HG03575 (cell line): ENCODE data around the gene OR10G3.

ENCODE experiments used
- ATAC-seq: cut with Tn5 transposase; IDR thresholded peaks from one replicate; pipeline ENCODE4 v1.9.1; 2021; ENCODE audit not compliant: unreplicated experiment, insufficient number of reproducible peaks, low FRiP score; ENCODE audit errors: extremely low read depth

The OR10G3 gene

DNA sequence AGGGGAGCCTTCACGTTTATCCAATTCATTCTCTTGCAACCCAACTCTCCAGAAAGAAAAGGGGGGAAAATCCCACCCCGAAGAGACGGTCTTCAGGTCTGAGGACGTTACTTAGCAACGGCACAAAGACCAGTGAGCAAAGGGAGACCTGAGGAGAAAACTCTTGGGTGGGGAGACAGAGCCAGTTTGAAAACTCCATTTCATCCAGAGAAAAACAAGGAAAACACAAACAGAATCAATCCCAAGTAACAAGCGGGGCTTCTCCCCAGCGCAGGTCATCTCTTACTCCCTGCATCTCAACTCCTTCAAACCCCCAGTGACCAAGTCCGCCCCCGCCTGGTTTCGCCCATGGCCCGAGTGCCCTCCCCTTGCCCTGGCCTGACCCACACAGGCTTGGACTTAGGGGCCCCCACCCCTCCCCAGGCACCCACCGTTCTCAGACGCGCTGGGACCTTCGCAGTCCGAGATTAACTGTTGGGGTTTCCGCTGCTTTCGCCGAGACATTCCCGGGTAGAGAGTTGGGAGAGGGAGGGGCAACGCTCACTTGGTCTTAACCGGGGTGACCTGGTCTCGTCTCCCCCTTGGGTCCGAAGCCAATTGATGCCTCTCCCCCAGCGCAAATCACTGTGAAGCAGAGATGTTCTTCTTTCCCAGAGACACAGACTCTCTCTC lies 43.3 kb downstream of the OR10G3 start:
- ATAC-seq, result no peak

DNA sequence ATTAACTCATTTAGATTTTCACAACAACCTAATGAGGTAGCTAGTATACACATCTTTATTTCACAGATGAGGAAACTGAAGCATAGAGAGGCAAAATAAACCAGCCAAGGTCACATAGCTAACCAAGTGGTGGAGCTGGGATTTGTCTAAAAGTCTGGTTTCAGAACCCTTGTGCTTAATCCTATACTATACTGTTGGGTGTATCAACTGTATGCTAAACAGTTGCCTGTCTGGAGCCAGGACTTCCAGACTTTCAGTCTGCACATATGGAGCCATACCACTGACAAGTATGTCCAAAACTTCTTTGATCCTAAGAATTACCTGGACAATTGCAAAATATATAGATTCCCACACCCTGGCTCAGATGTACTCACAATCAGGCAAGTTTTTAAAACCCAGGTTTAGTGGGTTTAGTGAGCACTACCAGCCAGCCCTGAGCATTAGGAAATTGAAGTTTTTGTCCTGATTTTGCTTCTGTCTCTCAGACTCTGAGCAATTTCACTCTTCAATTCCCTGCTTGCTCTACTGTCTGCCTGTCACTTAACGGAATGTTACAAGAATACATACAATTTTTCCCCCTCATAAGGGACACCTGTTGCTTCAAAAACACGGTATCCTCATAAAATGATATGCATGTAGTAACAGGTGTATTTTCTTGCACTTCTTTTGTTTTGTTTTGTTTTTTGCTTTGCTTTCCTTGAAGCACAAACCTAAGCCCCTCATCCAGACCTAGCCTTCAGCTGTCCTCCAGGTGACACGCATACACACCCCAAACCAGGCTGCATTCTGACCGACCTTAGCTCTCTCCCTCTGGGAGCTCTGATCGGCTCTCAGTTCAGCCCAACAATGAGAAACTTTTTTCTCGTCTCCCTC lies 44.1 kb downstream of the OR10G3 start:
- no peak for ATAC-seq

- ATAC-seq, result no peak
These were observed 45.3 kb downstream of the OR10G3 start for GRCh38 chr14:21534576-21534975.

DNA sequence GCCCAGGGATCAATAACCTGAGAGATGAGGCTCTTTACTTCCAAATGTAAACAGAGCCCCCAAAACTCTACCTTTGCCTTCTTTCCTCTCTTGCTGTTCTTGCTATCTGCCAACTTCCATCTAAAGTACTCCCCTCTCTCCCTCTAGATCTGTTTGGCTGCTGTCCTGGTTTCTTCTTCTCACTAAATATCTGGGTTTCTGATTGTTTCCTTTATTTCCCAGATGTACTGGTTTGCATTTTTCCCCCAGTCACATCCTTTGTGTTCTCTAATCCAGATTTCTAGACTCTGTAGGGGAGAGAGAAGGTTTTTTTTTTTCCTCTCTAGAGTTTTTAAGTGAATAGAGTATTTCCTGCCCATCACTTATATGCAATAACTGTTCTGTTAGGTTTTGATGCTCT lies 46.6 kb downstream of the OR10G3 start:
- ATAC-seq, result no peak

GRCh38 chr14:21529515-21529914 lies 50.4 kb downstream of the OR10G3 start:
- ATAC-seq, result no peak

DNA sequence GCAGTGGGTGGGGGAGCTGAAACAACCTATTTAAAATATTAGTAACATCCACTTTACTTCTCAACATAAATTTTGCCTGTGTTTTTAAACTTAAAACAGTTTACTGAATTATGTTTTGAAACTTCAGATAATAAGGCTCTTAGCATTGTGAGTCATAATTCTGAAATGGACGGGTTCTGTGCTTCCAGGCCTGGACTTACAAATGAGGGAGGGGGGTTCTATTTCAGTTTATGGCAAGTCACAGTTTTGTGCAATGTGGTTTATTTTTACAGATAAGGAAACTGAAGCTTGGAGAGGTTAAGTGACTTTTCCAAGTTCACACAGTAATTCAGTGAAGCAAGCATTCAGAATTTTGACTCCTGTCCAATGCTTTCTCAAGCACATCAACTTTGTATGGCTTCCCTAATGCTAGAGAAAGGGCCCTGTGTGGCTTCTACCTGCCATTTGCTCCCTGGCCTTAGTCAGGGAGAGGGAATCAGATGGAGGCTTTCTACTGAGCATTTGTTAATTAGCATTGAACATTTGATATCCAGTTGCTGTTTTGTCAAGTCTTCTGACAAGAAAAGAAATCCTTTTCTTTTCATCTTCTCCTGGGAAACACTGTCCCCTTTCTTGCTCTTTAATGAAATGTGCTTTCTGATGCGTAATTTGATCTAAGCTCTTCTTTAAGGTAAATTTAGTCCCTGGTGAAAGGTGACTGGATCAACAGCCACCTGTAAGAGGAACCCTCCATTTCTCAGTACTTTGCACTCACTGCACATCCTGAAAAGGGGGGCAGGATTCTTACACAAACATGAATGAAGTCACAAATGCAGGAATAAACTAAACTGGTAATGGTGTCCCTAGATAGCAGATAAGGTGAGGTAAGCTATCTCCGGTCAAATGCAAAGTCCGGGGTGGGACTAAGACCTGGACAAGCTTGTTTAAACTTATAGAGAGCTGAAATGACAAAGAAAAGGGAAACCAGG lies 51.2 kb downstream of the OR10G3 start:
- ATAC-seq, result no peak

DNA sequence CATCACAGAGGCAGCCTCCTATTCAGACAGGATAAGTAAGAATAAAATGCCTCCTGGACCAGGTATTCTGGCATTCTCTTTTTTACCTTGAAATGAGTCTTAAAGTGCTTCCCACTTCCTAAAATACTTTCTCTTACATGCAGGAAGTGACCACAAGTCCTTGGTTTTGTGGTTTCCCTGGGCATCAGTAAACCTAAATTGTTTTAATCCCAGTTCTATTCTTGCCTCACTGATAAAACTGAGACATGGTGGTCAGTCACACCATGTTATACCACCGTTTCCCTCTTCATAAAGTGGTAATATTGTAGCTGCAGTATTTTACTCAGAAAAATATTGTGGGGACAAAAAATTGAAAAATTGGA lies 52.6 kb downstream of the OR10G3 start:
- no peak for ATAC-seq

- no peak for ATAC-seq
These were observed 53.1 kb downstream of the OR10G3 start for GRCh38 chr14:21526672-21527317.

GRCh38 chr14:21525962-21526671 lies 53.8 kb downstream of the OR10G3 start, which contains the start of gene SALL2:
Gene SALL2, minus strand, starts transcription at chr14:21526346. Its CDS starts 219 bp downstream, at chr14:21526127.
- no peak for ATAC-seq

GRCh38 chr14:21525571-21525961 lies 54.3 kb downstream of the OR10G3 start:
- ATAC-seq, result no peak

GRCh38 chr14:21524575-21525490 lies 55.0 kb downstream of the OR10G3 start:
- no peak for ATAC-seq

- ATAC-seq, result no peak
These were observed 56.7 kb downstream of the OR10G3 start for GRCh38 chr14:21523203-21523602.

DNA sequence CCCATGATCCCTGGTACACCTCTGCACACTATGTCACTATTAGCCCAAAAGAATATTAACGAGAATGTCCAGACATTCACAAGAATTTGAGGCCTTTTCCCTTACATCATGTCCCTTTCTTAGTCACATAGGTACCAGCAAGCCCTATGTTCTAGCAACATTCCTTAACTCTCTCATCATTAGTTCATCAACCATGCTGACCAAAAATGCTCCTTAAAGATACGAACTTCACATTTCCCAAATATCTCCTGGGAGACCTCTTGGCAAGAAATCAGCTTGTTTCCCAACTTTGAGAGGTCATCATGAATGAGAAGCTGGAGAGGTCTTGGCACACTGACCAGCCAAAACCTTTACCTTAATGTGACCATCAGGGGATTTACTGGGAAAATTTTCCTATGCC lies 58.4 kb downstream of the OR10G3 start:
- ATAC-seq, result no peak

- no peak for ATAC-seq
These were observed 59.1 kb downstream of the OR10G3 start for GRCh38 chr14:21520767-21521166.

DNA sequence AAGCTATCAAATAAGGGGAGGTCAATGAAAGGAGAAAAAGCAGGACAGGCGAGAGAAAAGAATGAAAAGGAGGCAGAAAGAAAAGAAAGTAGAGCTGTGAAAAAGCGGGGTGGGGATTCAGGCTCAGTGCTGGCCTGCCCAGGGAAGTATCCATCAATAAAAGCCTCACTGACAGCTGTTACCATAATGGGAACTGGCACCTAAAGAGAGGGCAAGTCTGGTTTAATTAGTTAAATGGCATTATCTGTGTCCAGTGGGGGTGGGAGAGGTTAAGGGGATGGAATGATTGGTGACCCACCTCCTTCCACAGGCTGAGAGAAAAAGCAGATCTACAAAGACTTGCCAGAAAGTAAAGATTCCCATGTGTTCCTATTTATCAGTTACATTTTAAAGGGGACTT lies 61.2 kb downstream of the OR10G3 start:
- ATAC-seq, result no peak
